T-helper 22 cell (primary cell): ENCODE data around the gene SLC16A12.

Experiments used
- DNase-seq: peaks from one replicate; pipeline ENCODE4 v3.0.0-alpha.2; 2020; ENCODE audit warnings: low read depth

Gene SLC16A12

DNA sequence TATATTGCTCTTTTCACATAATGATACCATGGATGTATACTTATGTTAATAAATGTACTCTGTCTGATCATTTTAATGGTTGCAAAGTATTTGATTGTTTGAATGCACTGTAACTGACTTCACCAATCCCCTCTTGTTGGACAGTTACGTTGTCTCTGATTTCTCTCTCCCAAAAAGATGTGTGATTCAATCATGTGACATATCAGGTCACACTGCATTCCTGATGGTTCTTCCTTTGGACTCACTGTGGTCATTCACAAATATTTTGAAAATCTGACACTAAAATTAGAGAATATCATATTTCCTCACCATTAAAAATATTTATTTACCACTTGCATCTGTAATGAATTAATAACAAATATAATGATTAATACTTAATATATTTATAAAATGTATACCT lies 22.2 kb downstream of the SLC16A12 start:
- no peak for DNase-seq

DNA sequence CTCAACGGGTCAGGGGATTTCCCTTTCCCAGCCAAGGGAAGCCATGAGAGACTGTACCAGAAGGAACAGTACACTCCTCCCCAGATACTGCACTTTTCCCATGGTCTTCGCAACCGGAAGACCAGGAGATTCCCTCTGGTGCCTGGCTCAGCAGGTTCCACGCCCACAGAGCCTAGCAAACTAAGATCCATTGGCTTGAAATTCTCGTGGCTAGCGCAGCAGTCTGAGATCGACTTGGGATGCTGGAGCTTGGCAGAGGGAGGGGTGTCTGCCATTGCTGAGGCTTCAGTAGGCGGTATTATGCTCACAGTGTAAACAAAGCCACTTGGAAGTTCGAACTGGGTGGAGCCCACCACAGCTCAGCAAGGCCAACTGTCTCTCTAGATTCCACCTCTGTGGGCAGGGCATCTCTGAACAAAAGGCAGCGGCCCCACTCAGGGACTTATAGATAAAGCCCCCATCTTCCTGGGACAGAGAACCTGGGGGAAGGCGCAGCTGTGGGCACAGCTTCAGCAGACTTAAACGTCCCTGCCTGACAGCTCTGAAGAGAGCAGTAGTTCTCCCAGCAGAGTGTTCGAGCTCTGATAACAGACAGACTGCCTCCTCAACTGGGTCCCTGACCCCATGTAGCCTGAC lies 29.6 kb downstream of the SLC16A12 start:
- DNase-seq = no peak

DNA sequence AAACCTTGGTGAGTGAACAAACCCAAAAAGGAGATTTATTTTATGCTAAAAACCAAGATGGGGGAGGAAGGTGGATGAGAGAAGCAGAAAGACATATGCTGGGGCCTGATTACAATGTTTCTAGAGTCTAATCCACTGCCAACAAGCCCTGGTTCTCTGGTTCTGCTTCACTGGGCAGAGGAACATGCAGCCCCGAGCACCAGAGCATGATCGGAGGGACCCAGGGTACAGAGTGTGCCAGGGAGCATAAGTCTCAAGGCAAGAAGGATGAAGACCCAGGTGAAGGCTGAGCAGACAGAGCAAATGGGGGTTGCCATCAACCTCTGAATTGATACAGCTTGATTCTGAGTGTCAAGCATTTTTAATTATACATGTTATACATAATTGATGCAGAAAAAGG lies 30.7 kb downstream of the SLC16A12 start:
- no peak for DNase-seq

GRCh38 chr10:89503652-89504370 lies 31.6 kb downstream of the SLC16A12 start:
- no peak for DNase-seq

- DNase-seq = no peak
These were observed 32.2 kb downstream of the SLC16A12 start for GRCh38 chr10:89503151-89503550.

DNA sequence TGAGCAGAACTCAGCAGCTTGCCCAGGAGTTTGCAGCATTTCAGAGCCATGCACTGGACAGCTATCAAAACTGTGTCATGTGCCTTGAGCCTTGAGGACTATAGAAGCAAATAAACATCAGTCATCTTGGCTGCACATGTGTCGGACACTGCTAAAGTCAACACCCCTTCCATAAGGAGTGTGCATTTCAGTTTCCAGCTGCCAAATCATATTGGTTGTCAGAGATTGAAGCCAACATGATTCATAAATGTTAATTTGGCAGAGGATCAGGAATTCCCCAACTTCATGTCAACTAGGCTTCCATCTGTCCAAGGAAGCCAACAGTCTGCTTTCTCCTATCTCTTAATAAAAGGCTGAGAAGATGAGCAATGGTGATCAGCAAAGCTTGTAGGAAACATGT lies 32.8 kb downstream of the SLC16A12 start:
- DNase-seq = no peak

- DNase-seq = no peak
These were observed 40.8 kb downstream of the SLC16A12 start for GRCh38 chr10:89494575-89494974.

GRCh38 chr10:89494068-89494467 lies 41.3 kb downstream of the SLC16A12 start:
- no peak for DNase-seq

DNA sequence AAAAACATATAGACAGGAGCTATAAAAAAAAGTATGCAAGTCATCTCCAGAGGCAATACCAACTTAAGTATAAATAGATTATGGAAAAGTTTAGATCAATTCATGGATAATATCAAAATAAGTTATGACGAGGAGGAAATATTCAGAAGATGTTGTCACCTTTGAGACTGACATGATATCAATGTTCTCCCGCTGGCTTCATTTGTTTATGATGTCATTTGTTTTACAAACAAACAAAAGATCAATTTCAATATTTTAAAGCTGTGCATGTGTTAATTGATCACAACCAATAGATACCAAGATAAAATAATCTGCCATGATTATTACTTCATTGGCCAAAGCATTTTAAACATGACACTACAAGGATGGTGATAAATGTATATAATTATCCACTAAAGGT lies 43.5 kb downstream of the SLC16A12 start:
- DNase-seq = no peak

DNA sequence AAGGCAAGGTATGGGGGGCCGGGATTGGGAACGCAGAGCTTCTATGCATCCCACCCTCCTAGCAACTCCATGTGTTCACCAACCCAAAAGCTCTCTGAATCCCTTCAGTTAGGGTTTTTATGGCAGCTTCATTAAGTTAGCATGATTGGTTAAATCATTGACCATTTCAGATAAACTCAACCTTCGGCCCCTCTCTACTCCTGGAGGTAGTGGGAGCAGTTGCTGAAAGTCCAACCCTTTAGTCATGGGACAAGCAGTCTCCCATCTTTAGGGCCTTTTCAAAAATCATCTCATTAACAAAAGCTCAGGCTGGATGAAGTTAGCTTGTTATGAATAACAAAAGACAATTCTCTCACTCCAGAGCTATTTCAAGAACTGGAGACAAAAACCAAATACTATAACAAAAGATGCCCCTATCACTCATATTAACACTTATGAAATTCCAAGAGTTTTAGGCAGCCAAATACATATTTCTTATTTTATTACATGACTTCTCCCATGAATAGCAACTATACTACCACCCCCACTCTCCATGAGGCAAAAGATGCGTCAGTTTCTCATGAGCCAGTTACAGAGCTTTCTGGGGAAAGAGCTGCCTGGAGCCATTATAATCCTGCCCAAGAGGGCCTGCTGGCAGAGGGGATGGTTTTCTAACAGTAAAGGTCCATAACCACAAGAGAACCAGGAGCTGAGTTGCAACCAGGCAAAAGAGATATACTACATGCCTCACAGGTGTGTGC lies 44.6 kb downstream of the SLC16A12 start:
- no peak for DNase-seq

- DNase-seq = no peak
These were observed 53.1 kb downstream of the SLC16A12 start for GRCh38 chr10:89482256-89482655.

- DNase-seq = no peak
These were observed 53.7 kb downstream of the SLC16A12 start for GRCh38 chr10:89481662-89482061.

GRCh38 chr10:89479771-89480446 lies 55.5 kb downstream of the SLC16A12 start:
- no peak for DNase-seq

GRCh38 chr10:89478739-89479654 lies 56.4 kb downstream of the SLC16A12 start:
- DNase-seq = no peak

GRCh38 chr10:89478085-89478738 lies 57.2 kb downstream of the SLC16A12 start:
- no peak for DNase-seq

DNA sequence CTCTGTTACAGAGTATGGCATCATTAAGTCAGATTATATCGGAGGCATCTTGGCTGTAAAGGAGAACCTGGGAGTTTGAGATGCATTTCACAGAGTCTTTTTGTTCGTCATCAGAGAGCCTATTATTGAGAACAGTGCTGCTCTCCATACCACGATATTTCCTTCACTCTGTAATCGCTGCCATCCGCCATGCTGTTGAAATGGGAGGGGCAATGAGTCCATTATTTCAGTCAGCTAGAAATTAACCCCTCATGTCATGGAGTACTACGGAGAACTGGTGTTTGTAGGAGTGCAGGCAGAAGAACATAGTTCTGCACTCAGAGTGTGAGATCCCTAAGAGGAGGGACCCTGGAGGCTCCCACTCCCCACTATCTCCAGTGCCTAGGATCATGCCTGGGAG lies 59.2 kb downstream of the SLC16A12 start:
- DNase-seq = no peak

- no peak for DNase-seq
These were observed 59.8 kb downstream of the SLC16A12 start for GRCh38 chr10:89475591-89475998.

DNA sequence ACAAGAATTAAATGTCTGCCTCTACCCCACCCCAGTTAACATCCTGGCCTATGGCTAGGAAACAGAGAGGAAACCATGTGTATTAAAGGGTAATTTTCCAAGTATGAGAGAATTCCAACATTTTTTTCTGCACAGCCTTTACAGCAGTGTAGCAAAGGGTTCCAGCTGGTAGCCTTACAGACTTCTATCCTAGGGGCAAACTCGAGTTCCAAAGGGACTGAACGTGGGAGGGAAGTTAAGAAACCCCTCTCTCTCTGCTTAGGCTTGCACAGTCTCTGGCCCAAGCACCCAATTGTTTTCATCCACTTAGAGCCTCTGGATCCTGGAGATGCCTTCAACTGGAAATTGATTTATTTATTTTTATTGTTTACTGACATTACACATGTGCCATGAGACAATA lies 60.3 kb downstream of the SLC16A12 start:
- no peak for DNase-seq

DNA sequence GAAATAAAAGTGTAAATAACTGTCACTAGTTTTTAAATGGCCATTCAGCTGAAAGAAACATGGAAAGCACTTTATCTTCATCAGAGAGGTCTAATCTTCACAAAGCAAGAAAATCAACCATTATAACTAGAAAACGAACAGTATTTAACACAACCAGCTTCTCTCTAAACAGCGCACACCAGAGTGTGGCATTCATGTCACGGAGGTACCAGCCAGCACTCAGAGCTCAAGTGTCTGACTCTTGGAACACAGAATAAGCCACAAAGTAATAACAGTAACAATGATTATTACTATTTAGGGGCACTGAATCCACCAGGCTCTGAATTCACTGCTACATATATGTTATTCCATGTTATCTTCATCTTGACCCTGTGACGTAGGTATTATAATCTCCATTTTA lies 60.9 kb downstream of the SLC16A12 start:
- no peak for DNase-seq

GRCh38 chr10:89471110-89471809 lies 64.1 kb downstream of the SLC16A12 start:
- DNase-seq = no peak
